GM12865 (cell line): Measurements from ENCODE around the gene PLEKHM3.

Source experiments
- DNase-seq: peaks from one replicate; pipeline ENCODE4 v3.0.0; 2010; ENCODE audit warnings: low read depth
- H3K4me3 ChIP-seq: 2 replicates; pipeline ENCODE4 v1.5.1; 2011; ENCODE audit warnings: mild to moderate bottlenecking, low read depth, low read length, control low read depth
- CTCF ChIP-seq: IDR thresholded peaks from 2 replicates; pipeline ENCODE4 v1.5.1; 2011; ENCODE audit warnings: low read length, control low read depth, low read depth, inconsistent platforms; ENCODE audit not compliant: insufficient read depth; ENCODE audit errors: missing control alignments

The PLEKHM3 gene

GRCh38 chr2:207778298-207778882 lies 246.9 kb downstream of the PLEKHM3 start:
- H3K4me3 ChIP-seq, result no peak overlapping the region
- no peak for DNase-seq
- TF ChIP-seq CTCF, result no peak

GRCh38 chr2:207777124-207777523 lies 248.2 kb downstream of the PLEKHM3 start:
- no peak for DNase-seq
- no peak for TF ChIP-seq CTCF
- H3K4me3 ChIP-seq, result no peak overlapping the region

GRCh38 chr2:207775473-207775872 lies 249.9 kb downstream of the PLEKHM3 start:
- no peak overlapping the region for H3K4me3 ChIP-seq
- TF ChIP-seq CTCF, result no peak
- no peak for DNase-seq

GRCh38 chr2:207772844-207773205 lies 252.5 kb downstream of the PLEKHM3 start:
- no peak for DNase-seq
- no peak for TF ChIP-seq CTCF
- no peak overlapping the region for H3K4me3 ChIP-seq

- no peak for TF ChIP-seq CTCF
Measured at GRCh38 chr2:207772081-207772843, 253.1 kb downstream of the PLEKHM3 start.

GRCh38 chr2:207771421-207771820 lies 253.9 kb downstream of the PLEKHM3 start:
- DNase-seq, result no peak
- H3K4me3 ChIP-seq, result no peak overlapping the region
- TF ChIP-seq CTCF, result no peak

More at GRCh38 chr2:207772081-207772843, 253.1 kb downstream of the PLEKHM3 start:
- no peak overlapping the region for H3K4me3 ChIP-seq
- DNase-seq, result no peak
